Measurements from ENCODE around the gene LRRC63. TPM values are rescaled to one million over a fixed set of nuclear protein-coding genes. Genes with fewer than 3 reads are reported as not detected.

LRRC63 gene
- total and polyA plus RNA-seq, 9 of the 15 experiments (the other 6 are each of a cell fraction or from before 2014, with no cell fraction given), result 0.07 to 0.41 (median 0.24) TPM; not detected in 1

GRCh38 chr13:46192412-46192811 lies 19.3 kb upstream of the LRRC63 start (continued):
- TF ChIP-seq AFF1 (IDR thresholded peaks at IDR 0.05; ENCODE audit: low read depth in 1 of 2, partially characterized antibody in 2 of 2) (no peak), EP300 (IDR thresholded peaks at IDR 0.05; ENCODE audit: low read length) (no peak)

GRCh38 chr13:46195016-46195415 lies 16.7 kb upstream of the LRRC63 start:
- Histone ChIP-seq H3K27me3 (ENCODE audit: control insufficient read depth in 2 of 2, insufficient read depth in 2 of 2, low read length in 2 of 2) (no peaks in the 10 kb centered on the region), H3K4me2 (ENCODE audit: insufficient read depth, low read length) (no peak overlapping the region), H3K27ac (ENCODE audit: extremely low read depth, low read depth, low read length) (no peak overlapping the region), H3K36me3 (ENCODE audit: control insufficient read depth, insufficient read depth, low read length) (no peaks in the 10 kb centered on the region), H3K9ac (ENCODE audit: insufficient read depth in 1 of 2, low read depth in 2 of 2, low read length in 2 of 2) (no peak overlapping the region), H4K20me1 (replicated peaks; ENCODE audit: control insufficient read depth, insufficient read depth, low read length) (no peaks in the 10 kb centered on the region), H3K9me3 (replicated peaks; ENCODE audit: control insufficient read depth, insufficient read depth, low read depth, low read length) (no peaks in the 10 kb centered on the region; the same call in 1 of the 2 replicates), H3K4me3 (no peak overlapping the region), H3K79me2 (ENCODE audit: control insufficient read depth, insufficient read depth, low read length) (no peaks in the 10 kb centered on the region), H3K9me1 (ENCODE audit: control insufficient read depth, insufficient read depth, low read length) (no peaks in the 10 kb centered on the region), H2AFZ (ENCODE audit: low read depth, low read length) (no peak overlapping the region), H3K4me1 (replicated peaks in 1 of 2; ENCODE audit: control insufficient read depth in 2 of 2, insufficient read depth in 2 of 2, low read length in 2 of 2) (peaks cover 0 to 6% of the 10 kb centered on the region in 2 experiments; a peak in 2 of 5 replicates)
- no TSS peak for BruUV-seq (replicated peaks)
- ChIA-PET POLR2A (interaction anchor here (1.0 to 1.2 kb wide), 2 partner anchors 11 to 27 kb away, joined by 3 read pairs; no protein-coding TSS in a partner anchor), CTCF (ENCODE audit: low intra/inter-chr PET ratio) (no interaction called here)
- 50% methylated on average over 1 of the region's 1 CpG for WGBS (ENCODE audit: insufficient coverage, low coverage, missing lambda C conversion rate)
- intact Hi-C loops (cut with micrococcal nuclease) (no loop called here), in situ Hi-C loops (cut with MboI) (no loop called here)
- DNase-seq (ENCODE audit: extremely low read depth in 1 of 4, low spot score in 3 of 4) (no peak), FAIRE-seq (no peak), ATAC-seq (no peak)
- TF ChIP-seq LEF1 (IDR thresholded peaks at IDR 0.05), result no peak
- TF ChIP-seq, protein P1, sequence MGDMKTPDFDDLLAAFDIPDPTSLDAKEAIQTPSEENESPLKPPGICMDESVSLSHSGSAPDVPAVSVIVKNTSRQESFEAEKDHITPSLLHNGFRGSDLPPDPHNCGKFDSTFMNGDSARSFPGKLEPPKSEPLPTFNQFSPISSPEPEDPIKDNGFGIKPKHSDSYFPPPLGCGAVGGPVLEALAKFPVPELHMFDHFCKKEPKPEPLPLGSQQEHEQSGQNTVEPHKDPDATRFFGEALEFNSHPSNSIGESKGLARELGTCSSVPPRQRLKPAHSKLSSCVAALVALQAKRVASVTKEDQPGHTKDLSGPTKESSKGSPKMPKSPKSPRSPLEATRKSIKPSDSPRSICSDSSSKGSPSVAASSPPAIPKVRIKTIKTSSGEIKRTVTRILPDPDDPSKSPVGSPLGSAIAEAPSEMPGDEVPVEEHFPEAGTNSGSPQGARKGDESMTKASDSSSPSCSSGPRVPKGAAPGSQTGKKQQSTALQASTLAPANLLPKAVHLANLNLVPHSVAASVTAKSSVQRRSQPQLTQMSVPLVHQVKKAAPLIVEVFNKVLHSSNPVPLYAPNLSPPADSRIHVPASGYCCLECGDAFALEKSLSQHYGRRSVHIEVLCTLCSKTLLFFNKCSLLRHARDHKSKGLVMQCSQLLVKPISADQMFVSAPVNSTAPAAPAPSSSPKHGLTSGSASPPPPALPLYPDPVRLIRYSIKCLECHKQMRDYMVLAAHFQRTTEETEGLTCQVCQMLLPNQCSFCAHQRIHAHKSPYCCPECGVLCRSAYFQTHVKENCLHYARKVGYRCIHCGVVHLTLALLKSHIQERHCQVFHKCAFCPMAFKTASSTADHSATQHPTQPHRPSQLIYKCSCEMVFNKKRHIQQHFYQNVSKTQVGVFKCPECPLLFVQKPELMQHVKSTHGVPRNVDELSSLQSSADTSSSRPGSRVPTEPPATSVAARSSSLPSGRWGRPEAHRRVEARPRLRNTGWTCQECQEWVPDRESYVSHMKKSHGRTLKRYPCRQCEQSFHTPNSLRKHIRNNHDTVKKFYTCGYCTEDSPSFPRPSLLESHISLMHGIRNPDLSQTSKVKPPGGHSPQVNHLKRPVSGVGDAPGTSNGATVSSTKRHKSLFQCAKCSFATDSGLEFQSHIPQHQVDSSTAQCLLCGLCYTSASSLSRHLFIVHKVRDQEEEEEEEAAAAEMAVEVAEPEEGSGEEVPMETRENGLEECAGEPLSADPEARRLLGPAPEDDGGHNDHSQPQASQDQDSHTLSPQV (IDR thresholded peaks at IDR 0.05), result no peak
- TF ChIP-seq SMAD3 (CRISPR knock-in tag; conservative IDR thresholded peaks at IDR 0.05), result no peak
- no peak for TF ChIP-seq MYNN (IDR thresholded peaks at IDR 0.05)
- no peak for TF ChIP-seq MYNN (CRISPR knock-in tag; IDR thresholded peaks at IDR 0.05)
- TF ChIP-seq BCL6 (CRISPR knock-in tag; IDR thresholded peaks at IDR 0.05), result no peak
- TF ChIP-seq ATF7 (IDR thresholded peaks at IDR 0.05), result no peak
- TF ChIP-seq YY1 (IDR thresholded peaks at IDR 0.05; ENCODE audit: borderline replicate concordance in 1 of 3, control insufficient read depth in 1 of 3, extremely low read depth in 1 of 3, insufficient read depth in 3 of 3, insufficient read length in 1 of 3, insufficient replicate concordance in 2 of 3, low read depth in 1 of 3, low read length in 2 of 3), result no peak
- TF ChIP-seq CGGBP1 (CRISPR knock-in tag; IDR thresholded peaks at IDR 0.05), result no peak

Measured in K562 (cell line).